Measurements from ENCODE around the gene NGFR.

Gene NGFR, protein sequence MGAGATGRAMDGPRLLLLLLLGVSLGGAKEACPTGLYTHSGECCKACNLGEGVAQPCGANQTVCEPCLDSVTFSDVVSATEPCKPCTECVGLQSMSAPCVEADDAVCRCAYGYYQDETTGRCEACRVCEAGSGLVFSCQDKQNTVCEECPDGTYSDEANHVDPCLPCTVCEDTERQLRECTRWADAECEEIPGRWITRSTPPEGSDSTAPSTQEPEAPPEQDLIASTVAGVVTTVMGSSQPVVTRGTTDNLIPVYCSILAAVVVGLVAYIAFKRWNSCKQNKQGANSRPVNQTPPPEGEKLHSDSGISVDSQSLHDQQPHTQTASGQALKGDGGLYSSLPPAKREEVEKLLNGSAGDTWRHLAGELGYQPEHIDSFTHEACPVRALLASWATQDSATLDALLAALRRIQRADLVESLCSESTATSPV

DNA sequence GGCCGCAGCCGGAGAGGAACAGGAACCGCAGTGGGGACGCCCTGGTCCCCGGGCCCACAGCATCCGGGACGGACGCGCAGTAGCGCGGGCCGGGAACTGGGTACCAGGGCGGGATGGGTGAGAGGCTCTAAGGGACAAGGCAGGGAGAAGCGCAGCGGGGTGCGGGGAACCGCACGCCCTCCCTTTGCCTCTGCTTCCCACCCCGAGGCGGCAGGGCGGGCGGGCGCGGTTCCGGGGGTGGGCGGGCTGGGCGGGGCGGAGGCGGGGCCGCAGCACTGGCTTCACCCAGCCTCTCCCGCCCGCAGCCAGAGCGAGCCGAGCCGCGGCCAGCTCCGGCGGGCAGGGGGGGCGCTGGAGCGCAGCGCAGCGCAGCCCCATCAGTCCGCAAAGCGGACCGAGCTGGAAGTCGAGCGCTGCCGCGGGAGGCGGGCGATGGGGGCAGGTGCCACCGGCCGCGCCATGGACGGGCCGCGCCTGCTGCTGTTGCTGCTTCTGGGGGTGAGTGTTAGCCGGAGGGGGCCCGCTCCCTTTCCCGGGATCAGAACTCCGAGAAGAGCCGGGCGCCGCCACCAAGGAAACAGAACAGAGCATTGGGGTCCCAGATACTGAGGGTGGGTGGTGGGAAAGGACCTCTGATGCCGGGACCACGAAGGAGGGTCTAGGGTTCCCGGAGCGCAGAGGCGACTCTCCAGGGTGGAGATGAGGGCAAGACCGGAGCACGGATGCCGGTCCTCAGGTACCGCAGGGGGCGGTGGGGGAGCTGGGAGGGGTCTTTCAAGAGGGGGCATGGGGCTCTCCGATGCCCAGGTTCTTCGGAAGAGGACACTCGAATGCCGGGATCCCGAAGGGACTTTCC lies at the start of gene NGFR:
Gene NGFR (plus strand): TSS at position 308 of the 856 bp plus-strand sequence. CDS start 125 bp downstream, at position 433.
- Histone ChIP-seq H3K4me3 (ENCODE audit: insufficient read depth, low read length, poor library complexity, severe bottlenecking) (peak within 1 kb of the TSS; percentile 47), H3K27ac (ENCODE audit: low read depth, low read length) (no peak within 1 kb of the TSS), H3K9me3 (ENCODE audit: insufficient read depth, low read length) (no peaks in the 10 kb centered on the region), H4K20me1 (ENCODE audit: low read depth, low read length) (no peaks in the 10 kb centered on the region), H3K9me2 (replicated peaks; ENCODE audit: insufficient read depth, low read length) (no peaks in the 10 kb centered on the region), H2AFZ (ENCODE audit: low read depth, low read length, severe bottlenecking) (peak within 1 kb of the TSS; percentile 83), H3K4me2 (ENCODE audit: low read depth, low read length, poor library complexity, severe bottlenecking) (peak within 1 kb of the TSS; percentile 66), H3K27me3 (ENCODE audit: low read length) (no peaks in the 10 kb centered on the region), H3F3A (ENCODE audit: insufficient read depth) (no peaks in the 10 kb centered on the region), H3K36me3 (ENCODE audit: low read length) (no peaks in the 10 kb centered on the region), H3K9ac (ENCODE audit: low read length) (peak within 1 kb of the TSS; percentile 42), H3K79me2 (ENCODE audit: insufficient read depth, low read length) (no peaks in the 10 kb centered on the region)
- TF ChIP-seq, protein P1, sequence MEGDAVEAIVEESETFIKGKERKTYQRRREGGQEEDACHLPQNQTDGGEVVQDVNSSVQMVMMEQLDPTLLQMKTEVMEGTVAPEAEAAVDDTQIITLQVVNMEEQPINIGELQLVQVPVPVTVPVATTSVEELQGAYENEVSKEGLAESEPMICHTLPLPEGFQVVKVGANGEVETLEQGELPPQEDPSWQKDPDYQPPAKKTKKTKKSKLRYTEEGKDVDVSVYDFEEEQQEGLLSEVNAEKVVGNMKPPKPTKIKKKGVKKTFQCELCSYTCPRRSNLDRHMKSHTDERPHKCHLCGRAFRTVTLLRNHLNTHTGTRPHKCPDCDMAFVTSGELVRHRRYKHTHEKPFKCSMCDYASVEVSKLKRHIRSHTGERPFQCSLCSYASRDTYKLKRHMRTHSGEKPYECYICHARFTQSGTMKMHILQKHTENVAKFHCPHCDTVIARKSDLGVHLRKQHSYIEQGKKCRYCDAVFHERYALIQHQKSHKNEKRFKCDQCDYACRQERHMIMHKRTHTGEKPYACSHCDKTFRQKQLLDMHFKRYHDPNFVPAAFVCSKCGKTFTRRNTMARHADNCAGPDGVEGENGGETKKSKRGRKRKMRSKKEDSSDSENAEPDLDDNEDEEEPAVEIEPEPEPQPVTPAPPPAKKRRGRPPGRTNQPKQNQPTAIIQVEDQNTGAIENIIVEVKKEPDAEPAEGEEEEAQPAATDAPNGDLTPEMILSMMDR (IDR thresholded peaks at IDR 0.05; ENCODE audit: insufficient read depth, low read length, poor library complexity, severe bottlenecking): no peak
- TF ChIP-seq EZH2phosphoT487 (conservative IDR thresholded peaks at IDR 0.05; ENCODE audit: low read length): no peak

DNA sequence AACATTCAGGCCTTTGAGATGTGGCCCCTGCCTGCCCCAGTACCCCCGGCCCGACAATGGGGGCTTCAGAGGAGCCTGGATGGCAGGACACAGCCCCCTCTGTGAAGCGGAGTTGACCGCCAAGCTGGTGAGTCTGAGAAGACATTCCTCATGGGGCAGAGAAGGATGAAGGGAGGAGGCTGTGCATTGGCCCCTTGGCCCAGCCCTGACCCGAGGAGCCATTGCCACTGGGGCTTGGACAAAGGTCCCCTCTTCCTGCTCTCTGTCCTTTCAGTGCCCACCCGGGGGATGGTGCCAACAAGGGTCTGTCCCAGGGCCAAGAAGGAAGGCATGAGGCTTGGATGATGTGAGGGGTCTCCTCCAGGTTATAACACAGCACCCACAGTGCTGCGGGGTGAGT lies 49.5 kb upstream of the NGFR start:
- Histone ChIP-seq H3K79me2 (ENCODE audit: insufficient read depth, low read length) (no peaks in the 10 kb centered on the region), H3K9me3 (ENCODE audit: insufficient read depth, low read length) (no peaks in the 10 kb centered on the region), H3K27me3 (ENCODE audit: low read length) (no peaks in the 10 kb centered on the region), H4K20me1 (ENCODE audit: low read depth, low read length) (no peaks in the 10 kb centered on the region), H3F3A (ENCODE audit: insufficient read depth) (no peaks in the 10 kb centered on the region), H3K4me2 (ENCODE audit: low read depth, low read length, poor library complexity, severe bottlenecking) (no peak overlapping the region), H3K9me2 (replicated peaks; ENCODE audit: insufficient read depth, low read length) (no peaks in the 10 kb centered on the region), H2AFZ (ENCODE audit: low read depth, low read length, severe bottlenecking) (no peak overlapping the region), H3K36me3 (ENCODE audit: low read length) (no peaks in the 10 kb centered on the region), H3K9ac (ENCODE audit: low read length) (no peak overlapping the region), H3K27ac (ENCODE audit: low read depth, low read length) (no peak overlapping the region), H3K4me3 (ENCODE audit: insufficient read depth, low read length, poor library complexity, severe bottlenecking) (no peak overlapping the region)
- no peak for TF ChIP-seq EZH2phosphoT487 (conservative IDR thresholded peaks at IDR 0.05; ENCODE audit: low read length)
- TF ChIP-seq, protein P1 (IDR thresholded peaks at IDR 0.05; ENCODE audit: insufficient read depth, low read length, poor library complexity, severe bottlenecking): no peak

DNA sequence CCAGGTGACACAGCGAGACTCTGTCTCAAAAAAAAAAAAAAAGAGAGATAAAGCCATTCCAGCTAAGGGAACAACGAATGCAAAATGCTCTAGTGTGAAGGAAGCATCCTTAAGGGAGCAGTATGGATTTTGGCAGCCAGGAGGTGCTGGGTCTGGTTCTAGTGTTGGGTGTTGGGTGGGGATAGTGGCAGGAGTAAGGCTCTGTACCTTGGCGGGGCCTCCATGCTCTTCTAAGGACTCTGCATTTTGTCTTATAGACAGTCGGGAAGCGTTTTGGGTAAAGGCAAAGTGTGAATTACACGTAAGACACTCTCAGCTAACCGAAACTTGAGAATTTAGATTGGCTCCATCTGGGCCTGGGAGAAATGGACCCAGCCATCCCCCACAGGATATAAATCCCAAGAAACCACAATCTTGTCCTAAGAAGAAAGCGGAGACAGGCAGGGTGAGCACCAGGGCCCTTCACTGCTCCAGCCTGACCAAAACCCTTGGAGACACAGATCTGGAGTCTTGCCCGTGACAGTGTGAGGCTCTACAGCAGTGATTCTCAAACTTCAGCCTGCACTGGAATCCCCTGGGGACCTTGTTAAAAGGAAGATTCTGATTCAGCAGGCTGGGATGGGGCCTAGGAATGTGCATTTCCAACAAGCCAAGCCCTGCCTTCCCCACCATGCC lies 47.3 kb upstream of the NGFR start:
- no peak overlapping the region for H3K4me2 ChIP-seq (ENCODE audit: low read depth, low read length, poor library complexity, severe bottlenecking)
- H3K9me3 ChIP-seq (ENCODE audit: insufficient read depth, low read length): no peaks in the 10 kb centered on the region
- no peaks in the 10 kb centered on the region for H3K36me3 ChIP-seq (ENCODE audit: low read length)
- no peaks in the 10 kb centered on the region for H3K79me2 ChIP-seq (ENCODE audit: insufficient read depth, low read length)
- TF ChIP-seq EZH2phosphoT487 (conservative IDR thresholded peaks at IDR 0.05; ENCODE audit: low read length): no peak
- TF ChIP-seq, protein P1 (IDR thresholded peaks at IDR 0.05; ENCODE audit: insufficient read depth, low read length, poor library complexity, severe bottlenecking): no peak
- no peak overlapping the region for H3K27ac ChIP-seq (ENCODE audit: low read depth, low read length)
- no peaks in the 10 kb centered on the region for H3K9me2 ChIP-seq (replicated peaks; ENCODE audit: insufficient read depth, low read length)
- H3K27me3 ChIP-seq (ENCODE audit: low read length): no peaks in the 10 kb centered on the region
- no peak overlapping the region for H3K9ac ChIP-seq (ENCODE audit: low read length)
- H4K20me1 ChIP-seq (ENCODE audit: low read depth, low read length): no peaks in the 10 kb centered on the region
- no peaks in the 10 kb centered on the region for H3F3A ChIP-seq (ENCODE audit: insufficient read depth)
- H3K4me3 ChIP-seq (ENCODE audit: insufficient read depth, low read length, poor library complexity, severe bottlenecking): no peak overlapping the region
- H2AFZ ChIP-seq (ENCODE audit: low read depth, low read length, severe bottlenecking): no peak overlapping the region
